Coronary artery (tissue), 2 donors: ENCODE results near the gene TYW1B.
"Not testable (repeated sequence)": the region's sequence is repeated elsewhere in the genome, so short reads cannot be mapped to it uniquely, and the experiment has no call there.

Experiments used
- DNase-seq: peaks from one replicate; pipeline ENCODE4 v3.0.0-alpha.2; 2017; ENCODE audit warnings: low spot score
- H3K27ac ChIP-seq, 2 donors: fragments of 200-600 bp; sonication (generic); one replicate each; pipeline ENCODE4 v1.5.1; 2016 to 2019
- H3K4me3 ChIP-seq: fragments of 200-600 bp; sonication (generic); 2 replicates; pipeline ENCODE4 v1.5.1; 2016; ENCODE audit warnings: mild to moderate bottlenecking, moderate library complexity

TYW1B gene

GRCh38 chr7:72827839-72828591 is at the start of gene TYW1B:
Gene TYW1B, minus strand, starts transcription at chr7:72828200. Its CDS starts 125 bp downstream, at chr7:72828075.
- Histone ChIP-seq H3K27ac (peak within 1 kb of the TSS; percentile 90 to 99), H3K4me3 (peak within 1 kb of the TSS; percentile 94)
- peak; percentile 99 for DNase-seq

GRCh38 chr7:72867591-72867990 is 39.6 kb upstream of the TYW1B start:
- not testable (repeated sequence) for H3K27ac ChIP-seq, DNase-seq, H3K4me3 ChIP-seq

GRCh38 chr7:72858846-72859400 is 30.9 kb upstream of the TYW1B start:
- DNase-seq, H3K4me3 ChIP-seq, H3K27ac ChIP-seq: not testable (repeated sequence)

GRCh38 chr7:72857925-72858324 is 29.9 kb upstream of the TYW1B start:
- not testable (repeated sequence) for DNase-seq, H3K27ac ChIP-seq, H3K4me3 ChIP-seq

GRCh38 chr7:72855261-72855660 is 27.3 kb upstream of the TYW1B start:
- not testable (repeated sequence) for H3K27ac ChIP-seq, H3K4me3 ChIP-seq, DNase-seq

- not testable (repeated sequence) for DNase-seq, H3K27ac ChIP-seq, H3K4me3 ChIP-seq
These were observed 24.9 kb upstream of the TYW1B start for GRCh38 chr7:72852937-72853336.

- H3K27ac ChIP-seq, DNase-seq, H3K4me3 ChIP-seq: not testable (repeated sequence)
These were observed 22.7 kb upstream of the TYW1B start for GRCh38 chr7:72850746-72851145.

GRCh38 chr7:72844146-72844545 is 16.1 kb upstream of the TYW1B start:
- not testable (repeated sequence) for H3K4me3 ChIP-seq, DNase-seq, H3K27ac ChIP-seq

GRCh38 chr7:72843166-72843565 is 15.2 kb upstream of the TYW1B start:
- H3K27ac ChIP-seq, H3K4me3 ChIP-seq, DNase-seq: not testable (repeated sequence)

- not testable (repeated sequence) for H3K27ac ChIP-seq, DNase-seq, H3K4me3 ChIP-seq
These were observed 13.0 kb upstream of the TYW1B start for GRCh38 chr7:72840966-72841511.

- not testable (repeated sequence) for DNase-seq, H3K27ac ChIP-seq, H3K4me3 ChIP-seq
These were observed 10.3 kb upstream of the TYW1B start for GRCh38 chr7:72838315-72838714.

- not testable (repeated sequence) for DNase-seq, H3K4me3 ChIP-seq, H3K27ac ChIP-seq
These were observed 9.3 kb upstream of the TYW1B start for GRCh38 chr7:72837291-72837690.

GRCh38 chr7:72830567-72830966 is 2.6 kb upstream of the TYW1B start:
- peak overlapping the region; percentile 94 for H3K4me3 ChIP-seq
- H3K27ac ChIP-seq: peak overlapping the region; percentile 99
- DNase-seq: not testable (repeated sequence)

GRCh38 chr7:72829687-72830354 is 1.8 kb upstream of the TYW1B start:
- Histone ChIP-seq H3K27ac (peak overlapping the region; percentile 99), H3K4me3 (peak overlapping the region; percentile 94)
- peak; percentile 77 for DNase-seq

- Histone ChIP-seq H3K27ac (peak overlapping the region; percentile 99), H3K4me3 (peak overlapping the region; percentile 94)
- peak; percentile 97 for DNase-seq
These were observed 1.3 kb upstream of the TYW1B start for GRCh38 chr7:72829291-72829686.

GRCh38 chr7:72823765-72824732 is 4.0 kb downstream of the TYW1B start:
- H3K4me3 ChIP-seq, DNase-seq, H3K27ac ChIP-seq: not testable (repeated sequence)

- not testable (repeated sequence) for DNase-seq, H3K4me3 ChIP-seq
These were observed 5.5 kb downstream of the TYW1B start for GRCh38 chr7:72822497-72822896.

GRCh38 chr7:72818663-72819361 is 9.2 kb downstream of the TYW1B start:
- not testable (repeated sequence) for DNase-seq, H3K27ac ChIP-seq, H3K4me3 ChIP-seq

More at GRCh38 chr7:72822497-72822896, 5.5 kb downstream of the TYW1B start:
- not testable (repeated sequence) for H3K27ac ChIP-seq
